ENCODE results near the gene CEMIP.

DNA sequence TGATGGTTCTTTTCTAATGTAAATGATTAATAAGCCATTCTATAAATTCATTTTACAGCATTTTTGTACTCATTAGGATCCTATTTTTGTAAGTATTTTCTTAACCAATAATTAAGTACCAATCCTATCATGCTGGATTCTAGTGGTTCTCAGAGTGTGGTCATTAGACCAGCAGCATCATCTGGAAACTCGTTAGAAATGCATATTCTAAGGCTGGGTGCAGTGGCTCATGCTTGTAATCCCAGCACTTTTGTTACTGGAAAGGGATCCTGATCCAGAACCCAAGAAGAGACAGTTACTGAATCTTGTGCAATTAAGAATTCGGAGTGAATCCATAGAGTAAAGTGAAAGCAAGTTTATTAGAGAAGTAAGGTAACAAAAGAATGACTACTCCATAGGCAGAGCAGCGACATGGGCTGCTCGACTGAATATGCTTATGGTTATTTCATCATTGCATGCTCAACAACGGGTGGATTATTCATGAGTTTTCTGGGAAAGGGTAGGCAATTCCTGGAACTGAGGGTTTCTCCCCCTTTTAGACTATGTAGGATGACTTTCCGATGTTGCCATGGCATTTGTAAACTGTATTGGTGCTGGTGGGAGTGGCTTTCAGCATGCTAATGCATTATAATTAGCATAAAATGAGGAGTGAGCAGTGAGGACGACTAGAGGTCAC lies 9.9 kb upstream of the CEMIP start:
- no peak for TF ChIP-seq POLR2A (IDR thresholded peaks at IDR 0.05)
- TF ChIP-seq, protein P1, sequence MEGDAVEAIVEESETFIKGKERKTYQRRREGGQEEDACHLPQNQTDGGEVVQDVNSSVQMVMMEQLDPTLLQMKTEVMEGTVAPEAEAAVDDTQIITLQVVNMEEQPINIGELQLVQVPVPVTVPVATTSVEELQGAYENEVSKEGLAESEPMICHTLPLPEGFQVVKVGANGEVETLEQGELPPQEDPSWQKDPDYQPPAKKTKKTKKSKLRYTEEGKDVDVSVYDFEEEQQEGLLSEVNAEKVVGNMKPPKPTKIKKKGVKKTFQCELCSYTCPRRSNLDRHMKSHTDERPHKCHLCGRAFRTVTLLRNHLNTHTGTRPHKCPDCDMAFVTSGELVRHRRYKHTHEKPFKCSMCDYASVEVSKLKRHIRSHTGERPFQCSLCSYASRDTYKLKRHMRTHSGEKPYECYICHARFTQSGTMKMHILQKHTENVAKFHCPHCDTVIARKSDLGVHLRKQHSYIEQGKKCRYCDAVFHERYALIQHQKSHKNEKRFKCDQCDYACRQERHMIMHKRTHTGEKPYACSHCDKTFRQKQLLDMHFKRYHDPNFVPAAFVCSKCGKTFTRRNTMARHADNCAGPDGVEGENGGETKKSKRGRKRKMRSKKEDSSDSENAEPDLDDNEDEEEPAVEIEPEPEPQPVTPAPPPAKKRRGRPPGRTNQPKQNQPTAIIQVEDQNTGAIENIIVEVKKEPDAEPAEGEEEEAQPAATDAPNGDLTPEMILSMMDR (IDR thresholded peaks at IDR 0.05) = no peak
